Dermis microvascular lymphatic vessel endothelial cell (primary cell): ENCODE results near the gene FAM171A1. TPM values are rescaled to one million over a fixed set of nuclear protein-coding genes. Genes with fewer than 3 reads are reported as not detected.
"Not testable (repeated sequence)": the region's sequence is repeated elsewhere in the genome, so short reads cannot be mapped to it uniquely, and the experiment has no call there.

Experiments
- DNase-seq, 2 donors: peaks; one replicate each; pipeline versions ENCODE4 v3.0.0 to v3.0.0-alpha.2; 2010; ENCODE audit warnings: low read depth in 2 of 2
- total RNA-seq: library from RNA; depleted of rRNA; stranded (reverse); fragments of >200 nt; gene quantifications from 2 replicates; pipeline ENCODE4 v1.2.1, GENCODE V29; 2014

Gene FAM171A1
- total RNA-seq = 29.8 and 55.1 TPM in 2 replicates

DNA sequence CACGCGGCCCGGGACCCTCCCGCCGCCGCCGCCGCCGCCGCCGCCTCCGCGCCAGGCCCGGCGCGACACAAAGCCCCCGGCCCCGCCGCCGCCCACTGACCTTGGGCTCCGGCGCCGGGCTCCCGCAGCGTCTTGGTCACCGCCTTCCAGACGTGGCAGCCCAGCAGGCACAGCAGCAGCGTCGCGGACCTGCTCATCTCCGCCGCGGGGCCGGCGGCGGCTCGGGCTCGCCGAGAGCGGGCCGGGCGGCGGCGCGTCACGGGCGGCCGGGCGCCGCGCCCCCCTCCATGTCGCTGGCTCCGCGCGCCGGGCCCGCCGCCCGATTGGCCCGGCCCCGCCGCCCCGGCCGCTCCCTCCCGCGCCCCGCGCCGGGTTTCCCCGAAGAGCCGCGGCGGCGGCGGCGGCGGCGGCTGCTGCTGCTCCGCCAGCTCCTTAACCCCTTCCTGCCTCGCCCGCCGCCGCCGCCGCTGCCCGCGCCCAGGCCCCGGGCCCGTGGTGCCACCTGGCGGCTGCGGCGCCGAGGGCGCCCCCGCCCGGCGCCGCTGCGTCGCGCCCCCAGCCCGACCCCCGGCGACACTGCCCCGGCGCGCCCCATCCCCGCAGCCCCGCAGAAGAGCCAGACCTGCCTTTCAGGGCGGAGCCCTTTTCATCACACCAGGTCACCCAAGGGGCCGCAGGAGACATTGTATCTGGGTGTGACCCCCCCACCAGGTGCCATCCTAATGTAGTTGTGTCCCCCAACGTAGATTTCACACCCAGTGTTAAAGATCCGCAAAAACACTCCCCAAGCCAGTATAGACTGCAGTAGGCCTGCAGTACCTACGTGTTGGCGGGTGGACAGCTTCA is at the start of gene FAM171A1:
TSS of gene FAM171A1 (minus strand) at position 434 of the 846 bp plus-strand sequence. CDS start at position 197, 237 bp downstream.
- DNase-seq = peak in 1 of 2 donors; percentile 74

GRCh38 chr10:15420858-15421257 is 49.8 kb upstream of the FAM171A1 start:
- no peak for DNase-seq

- DNase-seq = peak; percentile 23 to 60
These were observed 48.3 kb upstream of the FAM171A1 start for GRCh38 chr10:15419279-15419874.

GRCh38 chr10:15416034-15416433 is 44.9 kb upstream of the FAM171A1 start:
- DNase-seq = no peak

DNA sequence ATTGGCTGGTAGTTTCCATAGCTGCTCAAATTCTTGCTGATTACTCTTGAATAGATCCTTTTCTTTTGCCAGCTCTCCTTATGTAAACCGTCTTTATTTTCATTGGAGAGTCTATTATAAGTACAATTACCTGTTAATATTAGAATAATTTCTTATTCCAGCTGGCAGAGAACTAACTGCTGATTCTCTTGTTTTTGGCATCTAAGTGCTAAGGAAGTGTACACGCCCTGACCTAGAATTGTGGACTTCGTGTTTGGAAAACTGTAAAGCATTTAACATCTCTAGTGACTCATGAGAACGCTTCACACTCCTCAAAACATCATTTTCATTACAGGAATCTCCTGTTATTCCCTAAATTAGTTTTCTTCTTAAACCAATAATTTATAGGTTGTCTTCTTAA is 39.9 kb upstream of the FAM171A1 start:
- DNase-seq = peak in 1 of 2 donors; percentile 31

- DNase-seq = not testable (repeated sequence)
These were observed 38.3 kb upstream of the FAM171A1 start for GRCh38 chr10:15409350-15409749.

GRCh38 chr10:15408557-15408956 is 37.5 kb upstream of the FAM171A1 start:
- no peak for DNase-seq

GRCh38 chr10:15405319-15405718 is 34.2 kb upstream of the FAM171A1 start:
- DNase-seq = no peak

GRCh38 chr10:15401382-15401781 is 30.3 kb upstream of the FAM171A1 start:
- DNase-seq = no peak

GRCh38 chr10:15400461-15400860 is 29.4 kb upstream of the FAM171A1 start:
- not testable (repeated sequence) for DNase-seq

DNA sequence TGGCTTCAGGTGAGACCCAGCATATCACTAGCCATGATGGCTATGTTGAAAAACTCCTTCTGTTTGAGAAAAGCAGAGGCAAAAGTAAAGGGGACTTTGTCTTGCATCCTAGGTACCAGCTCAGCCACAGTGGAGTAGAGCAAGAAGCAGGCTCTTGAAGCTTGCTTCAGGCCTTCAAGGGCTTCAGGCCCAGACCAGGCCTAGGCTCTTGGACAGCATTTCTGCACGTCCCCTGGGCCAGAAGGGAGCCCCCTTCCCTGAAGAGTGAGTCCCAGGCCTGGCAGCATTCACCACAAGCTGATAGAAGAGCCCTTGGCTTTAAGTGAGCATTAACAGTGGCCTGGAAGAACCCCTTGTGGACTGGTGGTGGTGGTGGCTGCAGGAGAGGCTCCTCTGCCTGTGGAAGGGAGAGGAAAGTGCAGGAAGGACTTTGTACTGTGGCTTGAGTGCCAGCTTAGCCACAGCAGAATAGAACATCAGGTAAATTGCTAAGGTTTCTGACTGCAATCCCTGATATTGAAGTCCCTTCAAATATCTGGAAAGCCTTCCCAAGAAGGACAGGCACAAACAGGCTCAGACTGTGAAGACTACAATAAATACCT is 28.1 kb upstream of the FAM171A1 start:
- DNase-seq = no peak

GRCh38 chr10:15395935-15396334 is 24.8 kb upstream of the FAM171A1 start:
- no peak for DNase-seq

GRCh38 chr10:15393139-15393825 is 22.2 kb upstream of the FAM171A1 start:
- DNase-seq = no peak

DNA sequence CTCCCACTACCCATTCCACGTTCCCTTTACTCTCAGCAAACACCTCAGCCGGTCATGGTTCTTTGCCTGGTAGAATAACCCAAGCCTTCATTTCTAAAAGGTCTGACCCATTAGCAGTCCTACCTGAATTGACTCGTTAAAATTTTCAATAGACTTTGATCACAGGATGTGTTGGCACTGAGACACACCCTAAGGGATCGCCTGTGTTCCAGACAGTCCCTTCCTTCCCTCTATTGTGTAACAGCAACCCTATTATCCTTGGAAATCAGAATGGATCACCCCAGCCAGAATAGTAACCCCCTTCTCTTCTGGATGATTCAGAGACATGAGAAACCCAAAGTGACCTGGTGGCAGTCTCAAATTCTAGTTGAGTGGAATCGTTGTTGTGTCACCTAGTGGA is 20.4 kb upstream of the FAM171A1 start:
- no peak for DNase-seq

DNA sequence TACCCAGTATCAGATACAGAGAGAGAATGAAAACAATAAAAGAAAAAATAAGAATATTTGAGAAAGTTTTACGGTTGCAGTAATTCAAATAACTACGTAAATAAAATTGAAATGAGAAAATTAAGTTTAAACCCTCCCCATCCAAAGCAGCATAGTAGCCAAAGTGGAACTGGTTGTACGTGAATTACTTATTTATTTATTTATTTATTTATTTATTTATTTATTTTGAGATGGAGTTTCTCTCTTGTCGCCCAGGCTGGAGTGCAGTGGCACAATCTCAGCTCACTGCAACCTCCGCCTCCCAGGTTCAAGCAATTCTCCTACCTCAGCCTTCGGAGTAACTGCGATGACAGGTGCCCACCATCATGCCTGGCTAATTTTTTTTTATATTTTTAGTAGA is 17.1 kb upstream of the FAM171A1 start:
- DNase-seq = not testable (repeated sequence)

- no peak for DNase-seq
These were observed 15.9 kb upstream of the FAM171A1 start for GRCh38 chr10:15387021-15387420.

GRCh38 chr10:15385552-15386455 is 14.7 kb upstream of the FAM171A1 start:
- DNase-seq = peak; percentile 34 to 83

- DNase-seq = no peak
These were observed 10.3 kb upstream of the FAM171A1 start for GRCh38 chr10:15381420-15381819.

DNA sequence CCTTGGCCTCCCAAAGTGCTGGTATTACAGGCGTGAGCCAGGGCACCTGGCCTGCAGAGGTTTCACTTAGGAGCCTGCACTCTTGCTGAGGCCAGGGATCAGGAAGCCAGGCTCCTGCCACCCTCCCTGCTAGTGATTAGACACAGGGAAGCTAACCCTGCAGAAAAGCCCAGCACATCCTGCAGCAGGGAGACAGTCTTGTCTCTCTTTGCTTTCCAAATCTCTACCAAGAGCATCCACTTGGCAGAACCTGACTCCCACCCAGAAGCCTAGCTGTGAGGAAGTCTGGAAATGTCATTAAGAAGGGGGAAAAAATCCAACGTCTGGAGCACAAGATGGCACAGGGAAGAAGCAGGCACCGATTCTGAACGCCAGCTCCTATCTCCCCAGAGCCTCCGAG is 8.0 kb upstream of the FAM171A1 start:
- no peak for DNase-seq

DNA sequence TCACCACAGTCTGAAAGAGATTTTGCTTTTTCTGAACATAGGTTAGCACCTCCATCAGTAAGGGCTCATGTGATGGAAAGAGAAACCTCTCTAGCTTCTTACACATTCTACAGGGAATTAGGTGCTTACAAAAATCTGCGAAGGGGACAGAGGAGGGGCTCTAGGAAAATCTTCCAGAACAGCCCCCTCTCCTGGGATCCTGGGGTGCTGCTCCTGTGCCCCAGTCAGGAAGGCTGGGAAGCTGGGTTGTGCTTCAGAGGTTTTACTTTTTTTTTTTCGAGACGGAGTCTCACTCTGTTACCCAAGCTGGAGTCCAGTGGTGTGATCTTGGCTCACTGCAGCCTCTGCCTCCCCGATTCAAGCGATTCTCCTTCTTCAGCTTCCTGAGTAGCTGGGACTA is 7.5 kb upstream of the FAM171A1 start:
- no peak for DNase-seq

- peak in 1 of 2 donors; percentile 54 for DNase-seq
These were observed 3.5 kb upstream of the FAM171A1 start for GRCh38 chr10:15374566-15374965.
